GM12875 (cell line): Measurements from ENCODE around the gene VAV2.

Source experiments
- H3K4me3 ChIP-seq: one replicate; pipeline ENCODE4 v1.5.1; 2011; ENCODE audit warnings: low read depth, low read length, control low read depth
- TF ChIP-seq, protein P1 (sequence below): IDR thresholded peaks from 2 replicates; pipeline ENCODE4 v1.5.1; 2011; ENCODE audit warnings: low read depth, mild to moderate bottlenecking, control low read depth, inconsistent platforms, low read length, moderate library complexity, borderline replicate concordance; ENCODE audit not compliant: insufficient read depth

VAV2 gene

DNA sequence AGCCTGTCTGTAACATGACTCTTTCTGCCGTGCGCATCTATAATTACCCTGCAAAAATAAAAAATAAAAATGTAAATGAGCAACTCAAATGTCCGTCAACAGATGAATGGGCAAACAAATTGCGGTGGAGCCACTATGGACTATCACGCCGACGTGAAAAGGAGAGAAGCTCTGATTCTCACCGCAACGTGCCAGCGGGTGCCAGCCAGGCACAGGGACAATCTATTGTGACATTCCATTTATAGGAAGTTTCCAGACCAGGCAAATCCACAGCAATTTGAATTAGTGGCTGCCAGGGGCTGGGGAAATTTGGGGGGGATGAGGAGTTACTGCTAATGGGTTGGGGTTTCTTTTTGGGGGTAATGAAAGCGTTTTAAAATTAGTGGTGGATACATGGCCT lies 96.8 kb downstream of the VAV2 start:
- no peak overlapping the region for H3K4me3 ChIP-seq
- TF ChIP-seq, protein P1, sequence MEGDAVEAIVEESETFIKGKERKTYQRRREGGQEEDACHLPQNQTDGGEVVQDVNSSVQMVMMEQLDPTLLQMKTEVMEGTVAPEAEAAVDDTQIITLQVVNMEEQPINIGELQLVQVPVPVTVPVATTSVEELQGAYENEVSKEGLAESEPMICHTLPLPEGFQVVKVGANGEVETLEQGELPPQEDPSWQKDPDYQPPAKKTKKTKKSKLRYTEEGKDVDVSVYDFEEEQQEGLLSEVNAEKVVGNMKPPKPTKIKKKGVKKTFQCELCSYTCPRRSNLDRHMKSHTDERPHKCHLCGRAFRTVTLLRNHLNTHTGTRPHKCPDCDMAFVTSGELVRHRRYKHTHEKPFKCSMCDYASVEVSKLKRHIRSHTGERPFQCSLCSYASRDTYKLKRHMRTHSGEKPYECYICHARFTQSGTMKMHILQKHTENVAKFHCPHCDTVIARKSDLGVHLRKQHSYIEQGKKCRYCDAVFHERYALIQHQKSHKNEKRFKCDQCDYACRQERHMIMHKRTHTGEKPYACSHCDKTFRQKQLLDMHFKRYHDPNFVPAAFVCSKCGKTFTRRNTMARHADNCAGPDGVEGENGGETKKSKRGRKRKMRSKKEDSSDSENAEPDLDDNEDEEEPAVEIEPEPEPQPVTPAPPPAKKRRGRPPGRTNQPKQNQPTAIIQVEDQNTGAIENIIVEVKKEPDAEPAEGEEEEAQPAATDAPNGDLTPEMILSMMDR: no peak

DNA sequence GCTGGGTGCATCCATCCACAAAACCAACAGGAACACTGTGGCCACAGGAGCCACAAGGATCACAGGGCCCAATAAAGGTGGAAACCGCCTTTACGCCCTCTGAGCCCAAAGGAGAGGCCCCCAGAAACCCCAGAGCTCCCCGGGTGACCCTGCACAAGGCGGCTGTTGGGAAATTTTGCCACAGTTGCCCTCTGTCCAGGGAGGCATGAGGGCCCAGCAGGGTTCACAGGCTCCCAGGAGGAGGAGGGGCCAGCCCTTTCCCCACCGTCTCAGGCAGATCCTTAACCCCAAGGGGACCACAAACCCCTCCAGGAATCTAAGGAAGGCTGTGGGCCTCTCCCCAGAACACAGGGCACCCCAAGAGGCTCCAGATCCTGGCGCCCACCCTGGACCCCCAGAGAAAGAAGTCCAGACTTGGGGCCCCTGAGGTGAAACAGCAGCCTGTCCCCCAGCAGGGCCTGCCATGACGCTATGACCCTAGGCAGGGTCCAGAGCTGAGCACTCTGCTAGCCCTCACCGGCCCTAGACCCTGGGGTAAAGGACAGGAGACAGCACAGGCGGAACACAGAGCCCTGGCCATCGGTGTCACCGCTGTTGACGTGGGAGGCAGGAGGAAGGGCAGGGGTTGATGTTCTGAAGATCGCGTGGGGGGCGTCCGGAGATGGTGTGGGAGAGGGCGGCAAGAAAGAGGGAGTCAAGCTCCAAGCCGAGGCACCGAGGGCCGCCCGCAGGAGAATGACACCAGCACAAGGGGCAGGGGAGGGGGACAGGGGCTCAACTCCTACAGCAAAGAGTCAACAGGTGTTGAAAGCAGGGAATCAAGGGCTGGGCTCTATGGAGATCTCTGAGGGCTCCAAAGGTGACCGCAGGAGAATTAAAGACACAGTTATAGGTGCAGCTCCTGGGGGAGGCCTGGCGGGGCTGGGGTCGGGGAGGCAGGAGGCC lies 97.5 kb downstream of the VAV2 start:
- H3K4me3 ChIP-seq: no peak overlapping the region
- TF ChIP-seq, protein P1: no peak

DNA sequence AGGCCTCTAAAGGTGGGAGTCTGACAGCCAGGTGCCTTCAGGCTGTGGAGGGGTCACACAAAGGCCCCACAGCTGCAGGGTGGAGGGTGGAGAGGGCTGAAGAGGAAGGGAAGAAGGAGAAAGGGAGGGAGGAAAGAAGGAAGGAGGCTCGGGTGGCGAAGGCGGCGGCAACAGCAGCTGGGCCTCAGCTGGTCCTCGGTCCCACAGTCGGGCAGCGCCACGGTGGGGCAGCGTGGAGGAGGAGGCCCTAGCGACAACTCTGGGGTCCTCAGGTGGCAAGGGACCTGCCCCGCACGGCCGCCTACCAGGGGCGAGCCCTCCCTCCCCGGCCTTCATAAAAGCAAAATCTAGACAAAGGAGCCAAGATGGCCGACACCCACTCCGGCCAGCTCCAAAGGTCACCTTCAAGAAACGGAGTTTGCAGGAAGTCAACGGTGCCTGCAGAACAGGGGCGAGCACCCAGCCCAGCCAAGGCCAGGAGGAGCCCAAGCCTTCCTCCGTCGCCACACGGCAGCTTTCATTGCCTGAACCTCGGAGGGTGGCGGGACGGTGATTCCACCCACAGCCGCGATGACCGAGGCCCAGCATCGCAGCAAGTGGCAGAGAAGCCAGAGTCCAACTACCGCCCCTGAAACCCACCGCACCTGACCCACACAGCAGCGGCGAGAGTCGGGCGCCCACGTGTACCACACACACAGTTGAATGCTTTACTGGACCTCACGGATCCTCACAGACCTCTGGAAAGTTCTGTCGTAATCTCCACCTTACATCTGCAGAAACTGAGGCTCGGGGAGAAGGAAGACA lies 98.7 kb downstream of the VAV2 start:
- TF ChIP-seq, protein P1: no peak
- H3K4me3 ChIP-seq: no peak overlapping the region

DNA sequence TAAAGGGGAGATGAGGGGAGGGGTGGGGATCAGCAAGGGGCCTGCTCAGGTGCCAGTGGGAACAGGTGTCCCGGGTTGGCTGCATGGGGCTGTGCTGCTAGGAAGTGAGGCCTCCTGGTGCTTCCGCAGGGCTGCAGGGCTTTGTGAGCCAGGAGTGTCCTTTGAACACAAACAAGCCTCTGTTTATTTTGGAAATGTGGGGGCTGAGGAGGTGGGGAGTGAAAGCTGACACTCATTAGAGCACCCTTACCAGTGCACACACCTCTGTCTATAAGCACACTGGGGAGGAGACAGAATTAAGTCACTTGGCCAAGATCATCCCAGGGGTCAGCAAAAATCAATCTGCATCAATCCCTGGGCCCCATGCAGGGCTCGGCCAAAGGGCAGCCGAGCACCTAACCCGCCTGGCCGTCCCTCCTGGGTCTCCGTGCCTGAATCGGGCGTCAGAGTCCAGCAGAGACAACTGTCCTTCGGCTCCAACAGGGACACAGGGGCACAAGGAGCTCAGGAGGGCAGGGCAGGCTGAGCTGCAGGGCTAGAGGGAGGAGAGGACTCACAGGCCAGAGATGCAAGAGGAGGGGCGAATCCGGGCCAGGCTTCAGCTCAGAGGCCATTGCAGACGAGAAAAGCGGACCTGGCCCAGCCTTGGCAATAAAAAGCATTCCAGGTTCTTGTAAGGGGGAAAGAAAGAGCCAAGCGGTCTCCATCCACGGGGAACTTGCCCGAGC lies 99.8 kb downstream of the VAV2 start:
- H3K4me3 ChIP-seq: no peak overlapping the region
- TF ChIP-seq, protein P1: no peak

DNA sequence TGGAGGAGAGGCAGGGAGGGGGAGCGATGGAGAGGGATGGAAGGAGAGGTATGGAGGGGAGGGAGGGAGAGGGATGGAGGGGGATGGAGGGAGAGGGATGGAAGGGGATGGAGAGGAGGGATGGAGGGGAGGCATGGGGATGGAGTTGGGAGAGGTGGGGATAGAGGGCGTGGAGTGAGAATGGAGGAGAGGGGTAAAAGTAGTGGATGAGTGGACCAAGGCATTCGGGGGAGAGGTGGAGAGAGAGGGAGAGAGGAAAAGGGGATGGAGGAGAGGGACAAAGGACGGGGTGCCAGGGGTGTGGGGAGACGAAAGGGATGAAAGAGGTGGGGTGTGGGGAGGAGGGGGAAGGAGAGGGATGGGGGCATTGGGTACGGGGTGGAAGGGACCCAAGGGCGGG lies 100.4 kb downstream of the VAV2 start:
- TF ChIP-seq, protein P1: no peak
- no peak overlapping the region for H3K4me3 ChIP-seq

DNA sequence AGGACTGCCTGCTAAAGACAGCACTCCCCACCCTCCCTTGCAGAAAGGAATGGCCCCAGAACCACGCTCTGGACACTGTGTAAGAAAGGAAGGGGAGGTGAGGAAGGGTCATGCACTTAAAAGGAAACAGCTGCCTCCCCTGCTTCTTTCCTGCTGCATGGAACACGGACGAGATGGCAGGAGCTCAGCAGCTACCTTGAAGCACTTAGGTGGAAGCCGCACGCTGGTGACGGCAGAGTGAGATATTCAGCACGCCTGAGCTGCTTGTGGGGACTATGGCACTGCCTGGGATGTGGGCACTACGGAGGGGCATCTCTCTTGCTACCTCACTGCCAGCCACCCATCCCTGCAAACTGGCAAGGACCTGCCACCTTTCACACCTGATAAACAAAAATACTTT lies 101.5 kb downstream of the VAV2 start:
- H3K4me3 ChIP-seq: no peak overlapping the region
- TF ChIP-seq, protein P1: no peak
